NCI-H1417 (cell line): ENCODE measurements around the gene ADAMTSL1.
A peak's percentile ranks its signal among the peaks of the same experiment; 100 is the strongest.
"Not testable (repeated sequence)": the region's sequence is repeated elsewhere in the genome, so short reads cannot be mapped to it uniquely, and the experiment has no call there.

Experiments
- DNase-seq, 3 experiments: peaks; one replicate each; lab custom pipeline; 2025; lab: John Stamatoyannopoulos, UW

The ADAMTSL1 gene

GRCh38 chr9:18905883-18906629 is 432.1 kb downstream of the ADAMTSL1 start:
- DNase-seq, result no peak

GRCh38 chr9:18906656-18907395 is 432.9 kb downstream of the ADAMTSL1 start:
- DNase-seq, result no peak

GRCh38 chr9:18907927-18908625 is 434.1 kb downstream of the ADAMTSL1 start:
- DNase-seq, result no peak

- DNase-seq, result no peak
Measured at GRCh38 chr9:18909140-18910018, 435.4 kb downstream of the ADAMTSL1 start.

- DNase-seq, result peak in 1 of 3 experiments; percentile 33
Measured at GRCh38 chr9:18910435-18910834, 436.5 kb downstream of the ADAMTSL1 start.

GRCh38 chr9:18910916-18911315 is 437.0 kb downstream of the ADAMTSL1 start:
- DNase-seq, result peak; percentile 6 to 74 (median 53)

- DNase-seq, result no peak
Measured at GRCh38 chr9:18911714-18912342, 437.9 kb downstream of the ADAMTSL1 start.

GRCh38 chr9:18920141-18921084 is 446.5 kb downstream of the ADAMTSL1 start:
- DNase-seq, result peak in 1 of 3 experiments; percentile 12

- no peak for DNase-seq
Measured at GRCh38 chr9:18921366-18922075, 447.6 kb downstream of the ADAMTSL1 start.

- no peak for DNase-seq
Measured at GRCh38 chr9:18922161-18922885, 448.4 kb downstream of the ADAMTSL1 start.

GRCh38 chr9:18923167-18923566 is 449.2 kb downstream of the ADAMTSL1 start:
- DNase-seq, result no peak

GRCh38 chr9:18923671-18924430 is 449.9 kb downstream of the ADAMTSL1 start:
- no peak for DNase-seq

- no peak for DNase-seq
Measured at GRCh38 chr9:18925880-18926279, 451.9 kb downstream of the ADAMTSL1 start.

- DNase-seq, result no peak
Measured at GRCh38 chr9:18926513-18926912, 452.6 kb downstream of the ADAMTSL1 start.

- no peak for DNase-seq
Measured at GRCh38 chr9:18928711-18929110, 454.8 kb downstream of the ADAMTSL1 start.

GRCh38 chr9:18930611-18931010 is 456.7 kb downstream of the ADAMTSL1 start:
- not testable (repeated sequence) for DNase-seq

- no peak for DNase-seq
Measured at GRCh38 chr9:18935541-18935940, 461.6 kb downstream of the ADAMTSL1 start.
